GM06990 (cell line): ENCODE measurements around the gene OOSP2.
"Not testable (repeated sequence)": the region's sequence is repeated elsewhere in the genome, so short reads cannot be mapped to it uniquely, and the experiment has no call there.

Experiments used
- DNase-seq: peaks from one replicate; pipeline ENCODE4 v3.0.0-alpha.2; 2011; ENCODE audit not compliant: insufficient read length; ENCODE audit errors: extremely low read depth
- H3K27me3 ChIP-seq: replicated peaks from 2 replicates; pipeline ENCODE4 v1.6.0; 2011; ENCODE audit warnings: low read length; ENCODE audit not compliant: control insufficient read depth, insufficient read depth
- H3K36me3 ChIP-seq: 2 replicates; pipeline ENCODE4 v1.5.1; 2011; ENCODE audit warnings: low read length; ENCODE audit not compliant: control insufficient read depth, insufficient read depth
- H3K4me3 ChIP-seq: replicated peaks from 2 replicates; pipeline ENCODE4 v1.5.1; 2011; ENCODE audit warnings: low read depth, mild to moderate bottlenecking, control low read depth, low read length
- TF ChIP-seq, protein P1 (sequence below): IDR thresholded peaks from 2 replicates; pipeline ENCODE4 v1.5.1; 2011; ENCODE audit warnings: low read length, control low read depth, mild to moderate bottlenecking, inconsistent platforms; ENCODE audit not compliant: insufficient read depth, poor library complexity, severe bottlenecking

Gene OOSP2

DNA sequence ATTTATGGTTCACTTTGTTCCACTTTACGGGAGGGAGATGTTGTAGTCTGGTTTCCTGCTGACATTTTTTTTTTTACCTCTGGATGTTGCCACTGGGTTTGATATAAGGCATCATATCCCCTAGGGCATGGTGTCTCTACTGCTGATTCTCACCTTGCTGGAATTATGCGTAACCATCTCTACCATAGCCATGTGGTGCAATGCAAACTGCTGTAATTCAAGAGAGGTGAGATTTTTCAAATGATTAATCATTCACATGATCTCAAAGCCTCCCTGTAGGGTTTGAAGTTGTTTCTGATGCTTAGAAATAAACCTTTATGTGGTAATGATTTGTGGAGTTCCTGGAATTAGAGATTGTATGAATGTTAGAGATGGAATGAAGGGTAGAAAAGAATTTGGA is 29.2 kb downstream of the OOSP2 start:
- TF ChIP-seq, protein P1, sequence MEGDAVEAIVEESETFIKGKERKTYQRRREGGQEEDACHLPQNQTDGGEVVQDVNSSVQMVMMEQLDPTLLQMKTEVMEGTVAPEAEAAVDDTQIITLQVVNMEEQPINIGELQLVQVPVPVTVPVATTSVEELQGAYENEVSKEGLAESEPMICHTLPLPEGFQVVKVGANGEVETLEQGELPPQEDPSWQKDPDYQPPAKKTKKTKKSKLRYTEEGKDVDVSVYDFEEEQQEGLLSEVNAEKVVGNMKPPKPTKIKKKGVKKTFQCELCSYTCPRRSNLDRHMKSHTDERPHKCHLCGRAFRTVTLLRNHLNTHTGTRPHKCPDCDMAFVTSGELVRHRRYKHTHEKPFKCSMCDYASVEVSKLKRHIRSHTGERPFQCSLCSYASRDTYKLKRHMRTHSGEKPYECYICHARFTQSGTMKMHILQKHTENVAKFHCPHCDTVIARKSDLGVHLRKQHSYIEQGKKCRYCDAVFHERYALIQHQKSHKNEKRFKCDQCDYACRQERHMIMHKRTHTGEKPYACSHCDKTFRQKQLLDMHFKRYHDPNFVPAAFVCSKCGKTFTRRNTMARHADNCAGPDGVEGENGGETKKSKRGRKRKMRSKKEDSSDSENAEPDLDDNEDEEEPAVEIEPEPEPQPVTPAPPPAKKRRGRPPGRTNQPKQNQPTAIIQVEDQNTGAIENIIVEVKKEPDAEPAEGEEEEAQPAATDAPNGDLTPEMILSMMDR: no peak

GRCh38 chr11:60071644-60072043 is 31.4 kb downstream of the OOSP2 start:
- H3K36me3 ChIP-seq, H3K27me3 ChIP-seq, DNase-seq, H3K4me3 ChIP-seq: not testable (repeated sequence)

More for the DNA sequence above, 29.2 kb downstream of the OOSP2 start:
- no peak for DNase-seq
- no peaks in the 10 kb centered on the region for H3K36me3 ChIP-seq
- no peaks in the 10 kb centered on the region for H3K27me3 ChIP-seq
- H3K4me3 ChIP-seq: no peak overlapping the region

- TF ChIP-seq, protein P1: no peak
- H3K4me3 ChIP-seq: no peak overlapping the region
- no peaks in the 10 kb centered on the region for H3K27me3 ChIP-seq
- no peak for DNase-seq
- H3K36me3 ChIP-seq: no peaks in the 10 kb centered on the region
These were observed 37.1 kb downstream of the OOSP2 start for GRCh38 chr11:60077216-60077817.

- H3K36me3 ChIP-seq: no peaks in the 10 kb centered on the region
- no peaks in the 10 kb centered on the region for H3K27me3 ChIP-seq
- TF ChIP-seq, protein P1: no peak
These were observed 37.8 kb downstream of the OOSP2 start for GRCh38 chr11:60077981-60078380.

GRCh38 chr11:60078745-60079144 is 38.5 kb downstream of the OOSP2 start:
- TF ChIP-seq, protein P1: no peak
- Histone ChIP-seq H3K36me3 (no peaks in the 10 kb centered on the region), H3K27me3 (no peaks in the 10 kb centered on the region), H3K4me3 (no peak overlapping the region)
- no peak for DNase-seq

More at GRCh38 chr11:60077981-60078380, 37.8 kb downstream of the OOSP2 start:
- no peak for DNase-seq
- H3K4me3 ChIP-seq: no peak overlapping the region

- Histone ChIP-seq H3K27me3 (no peaks in the 10 kb centered on the region), H3K36me3 (no peaks in the 10 kb centered on the region), H3K4me3 (no peak overlapping the region)
- no peak for DNase-seq
- TF ChIP-seq, protein P1: no peak
These were observed 40.3 kb downstream of the OOSP2 start for GRCh38 chr11:60080535-60080934.
